Measurements from ENCODE around the gene DOCK8.
A peak's percentile ranks its signal among the peaks of the same experiment; 100 is the strongest.

Gene DOCK8

GRCh38 chr9:270657-271237, 56.1 kb downstream of the DOCK8 start:
- no peak for DNase-seq

DNA sequence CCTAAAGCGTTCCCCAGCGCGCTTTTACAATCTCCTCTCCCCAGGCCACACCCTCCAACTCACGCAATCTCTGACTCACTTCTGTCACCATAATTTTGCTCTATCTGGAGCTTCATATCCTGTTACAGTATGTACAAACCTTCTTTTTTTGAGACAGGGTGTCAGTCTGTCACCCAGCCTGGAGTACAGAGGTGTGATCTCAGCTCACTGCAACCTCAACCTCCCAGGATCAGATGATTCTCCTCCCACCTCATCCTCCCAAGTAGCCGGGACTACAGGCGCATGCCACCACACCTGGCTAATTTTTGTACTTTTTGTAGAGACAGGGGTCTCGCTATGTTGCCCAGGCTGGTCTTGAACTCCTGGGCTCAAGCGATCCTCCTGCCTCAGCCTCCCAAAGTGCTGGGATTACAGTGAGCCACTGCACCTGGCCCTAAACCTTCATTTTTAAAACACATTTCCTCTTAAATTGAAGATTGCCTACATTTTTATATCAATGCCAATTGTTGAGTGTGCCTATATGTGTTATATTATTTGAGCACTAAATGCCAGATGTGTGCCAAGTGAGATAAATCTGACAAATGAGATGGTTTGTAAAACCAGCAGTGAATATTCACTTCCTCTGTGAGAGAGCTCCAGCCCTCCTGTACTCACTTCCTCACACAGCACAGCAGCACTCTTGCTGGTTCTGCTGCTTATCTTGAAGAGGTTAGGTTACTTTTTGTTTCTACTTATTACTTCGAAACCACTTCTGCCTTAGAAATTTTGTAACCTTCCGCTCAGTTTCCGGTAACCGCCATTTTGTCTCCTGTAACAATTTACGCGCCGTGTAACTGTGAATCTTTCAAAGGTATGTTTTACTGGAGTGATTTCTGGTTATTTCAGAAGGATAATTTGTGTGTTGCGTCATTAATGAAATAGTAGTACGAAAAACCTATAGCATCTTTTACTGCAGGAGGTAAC, 57.9 kb downstream of the DOCK8 start:
- DNase-seq: peak; percentile 68

DNA sequence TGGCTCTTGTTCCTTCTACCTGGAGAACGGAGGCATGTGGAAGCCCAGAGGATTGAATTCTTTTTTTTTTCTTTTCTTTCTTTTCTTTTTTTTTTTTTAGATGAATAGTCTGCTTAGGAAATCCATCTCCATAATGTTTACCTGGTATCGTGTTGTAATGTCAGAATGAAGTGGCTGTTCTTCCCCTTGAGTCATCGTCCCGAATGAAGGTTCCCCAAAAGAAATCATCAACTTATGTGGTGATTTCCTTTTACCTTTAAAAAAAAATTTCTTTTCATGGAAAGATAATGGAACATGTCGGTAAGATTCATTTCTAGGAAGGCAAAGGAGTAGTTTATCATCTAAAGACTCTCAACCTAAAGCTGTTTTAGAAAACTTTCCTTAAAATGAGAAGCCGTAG, 59.7 kb downstream of the DOCK8 start:
- DNase-seq: no peak

DNA sequence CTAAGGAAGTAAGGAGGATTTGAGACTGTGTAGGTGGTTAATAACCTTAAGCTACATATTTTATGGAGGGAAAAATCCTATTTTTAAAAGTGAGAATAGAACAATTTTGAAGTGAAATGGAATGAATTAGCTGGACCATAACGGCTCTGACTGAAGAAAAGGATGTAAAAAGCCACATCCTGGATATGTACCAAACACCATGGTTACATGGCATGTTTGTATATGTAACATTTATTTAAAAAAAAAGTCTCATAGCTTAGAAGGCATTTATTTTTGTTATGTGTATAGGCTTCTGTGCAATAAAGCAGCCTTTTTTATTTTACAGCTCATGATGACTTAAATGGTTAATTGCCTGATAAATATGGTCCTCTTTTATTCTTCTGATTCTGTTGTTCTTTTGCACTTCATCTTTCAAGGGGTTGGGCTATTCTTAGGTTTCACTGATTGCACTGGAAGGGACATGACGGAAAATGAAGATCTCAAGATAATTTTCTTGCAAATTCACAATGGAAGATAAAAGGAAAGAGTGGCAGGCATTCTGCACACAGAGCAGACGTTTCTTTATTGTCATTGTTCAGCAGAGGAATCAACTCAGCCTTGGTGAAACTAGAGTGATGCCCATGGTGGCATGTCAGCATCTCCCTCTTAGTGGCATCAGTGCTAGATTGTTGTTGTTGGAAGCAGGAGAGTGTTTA, 63.1 kb downstream of the DOCK8 start:
- DNase-seq: no peak

DNA sequence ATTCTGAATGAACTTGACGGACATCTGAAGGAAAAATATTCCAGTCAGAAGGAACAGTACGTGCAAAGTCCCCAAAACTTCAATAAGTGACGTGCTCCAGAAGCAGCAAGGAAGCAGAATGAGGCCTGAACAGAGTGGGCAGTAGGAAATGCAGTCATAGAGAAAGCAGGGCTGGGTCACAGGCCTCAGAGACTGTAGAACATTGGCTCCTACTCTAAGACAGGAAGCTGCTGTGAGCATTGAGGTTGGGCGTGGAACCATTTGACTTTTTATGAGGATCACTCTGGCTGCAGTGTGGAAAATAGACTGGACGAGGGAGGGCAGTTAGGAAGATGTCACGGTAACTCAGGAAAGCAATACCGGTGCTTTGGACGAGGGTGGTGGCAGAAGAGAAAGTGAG, 64.0 kb downstream of the DOCK8 start:
- DNase-seq: peak; percentile 40

- DNase-seq: no peak
These were observed 65.0 kb downstream of the DOCK8 start for GRCh38 chr9:279674-280073.

DNA sequence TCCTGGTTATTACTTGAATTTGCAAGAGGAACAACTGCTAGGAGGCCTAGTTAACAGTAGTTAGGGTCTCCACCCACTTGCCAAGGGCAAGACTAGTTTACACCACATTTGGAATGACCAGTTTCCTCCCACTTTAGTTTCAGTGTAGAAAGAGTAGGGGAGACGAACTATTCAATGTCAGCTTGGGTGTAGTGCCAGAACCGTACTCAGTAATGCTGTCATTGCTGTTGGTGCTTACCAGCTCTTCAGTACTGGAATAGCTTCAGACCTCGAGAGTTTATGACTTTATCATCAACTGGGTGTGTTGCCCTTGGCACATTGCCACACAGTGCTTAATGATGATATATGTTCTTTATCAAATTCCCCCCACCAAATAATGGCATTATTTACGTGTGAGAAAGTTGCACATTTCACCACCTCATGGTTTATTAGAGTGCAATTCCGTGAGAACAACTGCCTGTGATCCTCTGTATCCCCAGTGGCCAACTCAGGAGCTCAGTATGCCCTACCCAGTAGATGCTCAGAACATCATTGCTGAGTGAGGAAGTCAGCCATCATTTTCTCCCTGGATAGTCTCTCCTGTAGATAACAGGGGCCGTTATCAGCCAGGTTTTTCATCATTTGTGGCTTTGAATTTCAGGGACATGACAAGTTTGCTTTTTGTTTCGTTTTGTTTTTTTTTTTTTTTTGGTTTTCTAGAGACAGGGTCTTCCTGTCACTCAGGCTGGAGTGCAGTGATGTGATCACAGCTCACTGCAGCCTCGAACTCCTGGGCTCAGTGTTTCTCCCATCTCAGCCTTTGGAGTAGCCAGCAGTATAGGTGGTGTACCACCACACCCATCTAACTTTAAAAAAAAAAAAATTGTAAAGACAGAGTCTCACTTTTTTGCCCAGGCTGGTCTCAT, 67.3 kb downstream of the DOCK8 start:
- DNase-seq: no peak

DNA sequence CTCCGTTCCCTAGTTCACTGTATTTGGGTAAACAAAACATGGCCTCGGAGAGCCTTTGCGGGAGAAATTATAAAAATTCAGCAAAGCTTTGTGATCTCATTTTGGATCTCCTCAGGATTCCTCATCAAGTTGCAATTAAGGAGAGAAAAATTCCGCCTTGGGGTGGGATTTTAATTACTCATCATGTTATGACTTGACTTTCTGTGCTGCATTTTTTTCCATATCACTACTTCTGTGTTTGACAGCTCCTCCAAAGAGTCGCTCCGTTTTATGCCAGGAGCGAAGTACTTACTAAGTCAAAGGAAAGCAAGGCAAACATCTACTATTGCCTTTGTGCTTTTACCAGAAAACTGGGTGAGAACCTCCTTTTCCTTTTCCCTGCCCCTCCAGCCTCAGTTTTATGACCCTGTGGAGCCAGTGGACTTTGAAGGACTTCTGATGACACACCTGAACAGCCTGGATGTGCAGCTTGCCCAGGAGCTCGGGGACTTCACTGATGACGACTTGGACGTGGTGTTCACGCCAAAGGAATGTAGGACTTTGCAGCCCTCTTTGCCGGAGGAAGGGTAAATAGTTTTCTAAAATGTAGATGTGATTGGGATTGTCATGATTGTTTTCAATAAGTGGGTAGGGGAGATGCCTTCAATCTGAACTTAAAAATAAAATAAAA, 71.5 kb downstream of the DOCK8 start:
- DNase-seq: no peak

GRCh38 chr9:289121-289520, 74.5 kb downstream of the DOCK8 start:
- DNase-seq: no peak

- DNase-seq: no peak
These were observed 78.2 kb downstream of the DOCK8 start for GRCh38 chr9:292915-293314.

- DNase-seq: no peak
These were observed 80.9 kb downstream of the DOCK8 start for GRCh38 chr9:295576-295975.

DNA sequence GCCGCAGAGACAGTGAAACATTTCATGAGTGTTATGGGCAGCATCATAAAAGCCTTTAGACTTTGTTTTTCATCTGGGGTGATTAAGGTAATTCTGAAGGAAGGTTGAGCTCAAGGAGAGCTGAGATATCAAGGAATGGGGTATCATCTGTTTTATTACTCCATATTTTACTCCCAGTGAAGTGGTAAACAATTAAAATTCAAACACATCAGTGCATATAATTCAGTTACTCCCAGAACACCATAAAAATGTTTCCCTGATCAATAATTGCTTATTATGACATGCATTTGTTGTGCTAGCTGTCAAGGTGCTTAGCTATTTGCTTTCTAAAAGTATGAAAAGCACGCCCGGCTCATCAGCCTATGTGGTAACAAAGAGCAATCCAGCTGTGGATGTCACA, 81.7 kb downstream of the DOCK8 start:
- DNase-seq: no peak

- peak; percentile 38 for DNase-seq
These were observed 82.7 kb downstream of the DOCK8 start for GRCh38 chr9:297104-297972.

GRCh38 chr9:303502-303901, 88.8 kb downstream of the DOCK8 start:
- no peak for DNase-seq

DNA sequence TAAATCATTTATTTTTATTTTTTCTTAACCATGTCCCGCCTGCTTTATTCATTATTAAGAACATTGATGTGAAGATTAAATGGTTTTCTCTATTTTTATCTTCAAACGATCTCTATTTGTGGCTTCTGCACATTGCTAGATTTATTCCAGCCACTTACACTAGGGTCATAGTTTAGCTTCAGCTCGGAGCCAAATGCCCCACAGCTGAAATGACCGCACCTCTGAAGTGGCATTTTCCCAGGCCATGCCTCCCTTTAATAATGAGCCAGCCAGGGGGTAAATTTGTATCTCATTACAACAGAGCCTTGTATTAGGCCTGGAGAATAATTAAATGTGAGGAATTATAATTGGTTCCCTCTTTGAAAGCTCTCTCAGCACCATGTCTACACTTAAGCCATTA, 89.4 kb downstream of the DOCK8 start:
- DNase-seq: no peak

- DNase-seq: no peak
These were observed 90.0 kb downstream of the DOCK8 start for GRCh38 chr9:304519-305185.

- DNase-seq: peak; percentile 16
These were observed 92.2 kb downstream of the DOCK8 start for GRCh38 chr9:306907-307306.

DNA sequence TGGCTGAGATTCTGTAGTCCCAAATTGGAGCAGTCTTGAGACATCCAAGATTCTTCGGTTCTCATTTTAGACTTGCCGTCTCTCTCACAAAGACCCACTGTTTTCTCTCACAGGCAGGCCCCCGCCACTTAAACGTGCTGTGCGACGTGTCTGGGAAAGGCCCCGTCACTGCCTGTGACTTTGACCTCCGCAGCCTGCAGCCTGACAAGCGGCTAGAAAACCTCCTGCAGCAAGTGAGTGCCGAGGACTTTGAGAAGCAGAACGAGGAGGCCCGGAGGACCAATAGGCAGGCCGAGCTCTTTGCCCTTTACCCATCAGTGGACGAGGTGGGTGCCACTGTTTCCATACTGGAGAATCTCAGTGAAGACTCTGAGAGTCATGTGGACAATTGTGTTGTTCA, 97.2 kb downstream of the DOCK8 start:
- DNase-seq: no peak

GRCh38 chr9:312596-313320, 98.1 kb downstream of the DOCK8 start:
- no peak for DNase-seq
